Measurements from ENCODE around the gene SLC10A7. TPM values are rescaled to one million over a fixed set of nuclear protein-coding genes. Genes with fewer than 3 reads are reported as not detected.
A peak's percentile ranks its signal among the peaks of the same experiment; 100 is the strongest.

Gene SLC10A7
- total RNA-seq, 2 donors from 2014 or later = 6.0 to 7.5 TPM

GRCh38 chr4:146407257-146407656 lies 114.5 kb downstream of the SLC10A7 start:
- no peak for TF ChIP-seq CTCF (conservative IDR thresholded peaks at IDR 0.05)
- Mint-ChIP-seq H3K4me3 (no peak overlapping the region), H3K27ac (no peak overlapping the region), H3K27me3 (ENCODE audit: insufficient read depth) (peaks cover 2% of the 10 kb centered on the region), H3K9me3 (no peaks in the 10 kb centered on the region), H3K36me3 (ENCODE audit: low read depth) (no peaks in the 10 kb centered on the region), H3K4me1 (peaks cover 7% of the 10 kb centered on the region)
- H3K27me3 ChIP-seq (ENCODE audit: control insufficient read depth, insufficient read depth, low read length, poor library complexity, severe bottlenecking) = no peaks in the 10 kb centered on the region
- no peak overlapping the region for H3K9ac ChIP-seq (ENCODE audit: extremely low read depth, low read length, poor library complexity, severe bottlenecking)
- no peaks in the 10 kb centered on the region for H3K36me3 ChIP-seq (ENCODE audit: control insufficient read depth, insufficient read depth, low read length)
- 95 to 100% methylated on average over 1 to 3 of the region's 3 CpGs for WGBS, 2 experiments (ENCODE audit: insufficient coverage in 1 of 2, insufficient read length in 1 of 2)
- DNase-seq = no peak
- H3K27ac ChIP-seq (ENCODE audit: low read depth, low read length) = no peak overlapping the region
- no peaks in the 10 kb centered on the region for H3K4me1 ChIP-seq (ENCODE audit: control insufficient read depth, insufficient read depth, low read length)
- no peak overlapping the region for H3K4me3 ChIP-seq (ENCODE audit: low read length)
- H3K9me3 ChIP-seq (ENCODE audit: control insufficient read depth, low read length) = no peaks in the 10 kb centered on the region

GRCh38 chr4:146401274-146401673 lies 120.5 kb downstream of the SLC10A7 start:
- no peaks in the 10 kb centered on the region for H3K9me3 ChIP-seq (ENCODE audit: control insufficient read depth, low read length)
- 90 to 92% methylated on average over 2 of the region's 2 CpGs for WGBS, 2 experiments (ENCODE audit: insufficient coverage in 1 of 2, insufficient read length in 1 of 2)
- no peaks in the 10 kb centered on the region for H3K4me1 ChIP-seq (ENCODE audit: control insufficient read depth, insufficient read depth, low read length)

GRCh38 chr4:146398896-146399445 lies 122.8 kb downstream of the SLC10A7 start:
- DNase-seq = peak; percentile 53
- 66 to 78% methylated on average over 3 to 6 of the region's 6 CpGs for WGBS, 2 experiments (ENCODE audit: insufficient coverage in 1 of 2, insufficient read length in 1 of 2)
- TF ChIP-seq CTCF (conservative IDR thresholded peaks at IDR 0.05) = no peak
- Histone ChIP-seq H3K4me1 (ENCODE audit: control insufficient read depth, insufficient read depth, low read length) (no peaks in the 10 kb centered on the region), H3K9me3 (ENCODE audit: control insufficient read depth, low read length) (no peaks in the 10 kb centered on the region), H3K27me3 (ENCODE audit: control insufficient read depth, insufficient read depth, low read length, poor library complexity, severe bottlenecking) (peaks cover 25% of the 10 kb centered on the region), H3K4me3 (ENCODE audit: low read length) (no peak overlapping the region), H3K36me3 (ENCODE audit: control insufficient read depth, insufficient read depth, low read length) (no peaks in the 10 kb centered on the region), H3K9ac (ENCODE audit: extremely low read depth, low read length, poor library complexity, severe bottlenecking) (no peak overlapping the region), H3K27ac (ENCODE audit: low read depth, low read length) (no peak overlapping the region)
- Mint-ChIP-seq H3K4me3 (no peak overlapping the region), H3K4me1 (no peaks in the 10 kb centered on the region), H3K27ac (no peak overlapping the region), H3K9me3 (no peaks in the 10 kb centered on the region), H3K36me3 (ENCODE audit: low read depth) (no peaks in the 10 kb centered on the region), H3K27me3 (ENCODE audit: insufficient read depth) (no peaks in the 10 kb centered on the region)

More at GRCh38 chr4:146401274-146401673, 120.5 kb downstream of the SLC10A7 start:
- Histone ChIP-seq H3K27me3 (ENCODE audit: control insufficient read depth, insufficient read depth, low read length, poor library complexity, severe bottlenecking) (peaks cover 25% of the 10 kb centered on the region), H3K36me3 (ENCODE audit: control insufficient read depth, insufficient read depth, low read length) (no peaks in the 10 kb centered on the region), H3K4me3 (ENCODE audit: low read length) (no peak overlapping the region), H3K27ac (ENCODE audit: low read depth, low read length) (no peak overlapping the region), H3K9ac (ENCODE audit: extremely low read depth, low read length, poor library complexity, severe bottlenecking) (no peak overlapping the region)
- H3K4me1 Mint-ChIP-seq = no peaks in the 10 kb centered on the region
- DNase-seq = no peak
- no peaks in the 10 kb centered on the region for H3K36me3 Mint-ChIP-seq (ENCODE audit: low read depth)
- no peak overlapping the region for H3K27ac Mint-ChIP-seq
- no peak overlapping the region for H3K4me3 Mint-ChIP-seq
- no peaks in the 10 kb centered on the region for H3K9me3 Mint-ChIP-seq
- H3K27me3 Mint-ChIP-seq (ENCODE audit: insufficient read depth) = no peaks in the 10 kb centered on the region
- TF ChIP-seq CTCF (conservative IDR thresholded peaks at IDR 0.05) = no peak

All from endodermal cell (in vitro differentiated cells).